Peyer's patch (tissue), 4 donors: ENCODE measurements around the gene SLC16A3.

Source experiments
- POLR2A ChIP-seq, 2 donors: fragments of 450-650 bp; IDR thresholded peaks; one replicate each; pipeline ENCODE4 v1.5.1; 2017; ENCODE audit warnings: antibody characterized with exemption in 2 of 2, mild to moderate bottlenecking in 2 of 2, moderate library complexity in 2 of 2
- TF ChIP-seq, protein P1 (sequence below), 6 experiments: fragments of 450-650 bp in 4 of 6; fragments of 200-600 bp in 2 of 6; sonication (generic) in 1 of 6; IDR thresholded peaks; one replicate each; pipeline ENCODE4 v1.5.1; 2017 to 2019; ENCODE audit warnings: antibody characterized with exemption in 6 of 6, mild to moderate bottlenecking in 3 of 6, moderate library complexity in 1 of 6

DNA sequence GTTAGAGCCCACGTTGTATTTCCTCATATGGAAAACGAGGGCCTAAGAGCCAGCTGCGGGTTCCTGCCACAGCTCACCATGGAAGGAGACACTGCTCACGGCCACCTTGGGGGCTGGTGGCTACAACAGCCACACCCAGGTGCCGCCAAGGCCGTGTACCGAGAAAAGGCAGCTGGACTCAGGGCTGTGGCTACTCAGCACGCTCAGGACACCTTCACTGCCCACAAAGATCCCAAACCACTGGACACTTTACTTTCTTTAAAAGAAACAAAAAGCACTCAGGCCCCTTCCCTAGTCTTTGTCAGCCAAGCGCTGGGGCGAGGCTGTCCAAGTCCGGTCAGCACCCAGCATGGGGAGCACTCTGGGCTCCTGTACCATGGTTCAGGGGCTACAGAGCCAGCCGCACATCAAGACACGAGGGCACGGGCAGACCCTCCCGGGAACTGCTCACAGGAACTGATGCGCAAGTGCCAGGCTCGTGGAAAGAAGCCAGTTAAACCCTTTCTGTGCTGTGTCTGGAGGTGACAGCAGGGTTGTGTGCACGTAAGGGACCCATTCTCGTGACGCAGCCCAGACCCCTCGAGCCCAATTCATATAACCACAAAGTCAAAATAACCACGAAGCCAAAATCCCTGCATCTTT is 18.5 kb downstream of the SLC16A3 start:
- TF ChIP-seq, protein P1, sequence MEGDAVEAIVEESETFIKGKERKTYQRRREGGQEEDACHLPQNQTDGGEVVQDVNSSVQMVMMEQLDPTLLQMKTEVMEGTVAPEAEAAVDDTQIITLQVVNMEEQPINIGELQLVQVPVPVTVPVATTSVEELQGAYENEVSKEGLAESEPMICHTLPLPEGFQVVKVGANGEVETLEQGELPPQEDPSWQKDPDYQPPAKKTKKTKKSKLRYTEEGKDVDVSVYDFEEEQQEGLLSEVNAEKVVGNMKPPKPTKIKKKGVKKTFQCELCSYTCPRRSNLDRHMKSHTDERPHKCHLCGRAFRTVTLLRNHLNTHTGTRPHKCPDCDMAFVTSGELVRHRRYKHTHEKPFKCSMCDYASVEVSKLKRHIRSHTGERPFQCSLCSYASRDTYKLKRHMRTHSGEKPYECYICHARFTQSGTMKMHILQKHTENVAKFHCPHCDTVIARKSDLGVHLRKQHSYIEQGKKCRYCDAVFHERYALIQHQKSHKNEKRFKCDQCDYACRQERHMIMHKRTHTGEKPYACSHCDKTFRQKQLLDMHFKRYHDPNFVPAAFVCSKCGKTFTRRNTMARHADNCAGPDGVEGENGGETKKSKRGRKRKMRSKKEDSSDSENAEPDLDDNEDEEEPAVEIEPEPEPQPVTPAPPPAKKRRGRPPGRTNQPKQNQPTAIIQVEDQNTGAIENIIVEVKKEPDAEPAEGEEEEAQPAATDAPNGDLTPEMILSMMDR (IDR thresholded peaks at IDR 0.05): no peak
- no peak for TF ChIP-seq POLR2A (IDR thresholded peaks at IDR 0.05)
